Neural progenitor cell (in vitro differentiated cells): ENCODE measurements around the gene GNAQ.

Experiments used
- CTCF ChIP-seq: fragments of 200-600 bp; sonication (generic); IDR thresholded peaks from 2 replicates; pipeline ENCODE4 v1.5.1; 2017; ENCODE audit warnings: antibody characterized with exemption, mild to moderate bottlenecking
- EZH2 ChIP-seq: fragments of 200-600 bp; sonication (generic); IDR thresholded peaks from 2 replicates; pipeline ENCODE4 v1.6.1; 2017; ENCODE audit warnings: antibody characterized with exemption, mild to moderate bottlenecking, moderate library complexity

GRCh38 chr9:77710316-77710715 lies 321.3 kb downstream of the GNAQ start:
- TF ChIP-seq CTCF: no peak
- TF ChIP-seq EZH2: no peak
